HCEC 1CT (cell line): ENCODE results near the gene FGL2.
"Not testable (repeated sequence)": the region's sequence is repeated elsewhere in the genome, so short reads cannot be mapped to it uniquely, and the experiment has no call there.

Experiments
- DNase-seq: peaks from one replicate; pipeline ENCODE4 v3.0.0-alpha.2; 2017

FGL2 gene

DNA sequence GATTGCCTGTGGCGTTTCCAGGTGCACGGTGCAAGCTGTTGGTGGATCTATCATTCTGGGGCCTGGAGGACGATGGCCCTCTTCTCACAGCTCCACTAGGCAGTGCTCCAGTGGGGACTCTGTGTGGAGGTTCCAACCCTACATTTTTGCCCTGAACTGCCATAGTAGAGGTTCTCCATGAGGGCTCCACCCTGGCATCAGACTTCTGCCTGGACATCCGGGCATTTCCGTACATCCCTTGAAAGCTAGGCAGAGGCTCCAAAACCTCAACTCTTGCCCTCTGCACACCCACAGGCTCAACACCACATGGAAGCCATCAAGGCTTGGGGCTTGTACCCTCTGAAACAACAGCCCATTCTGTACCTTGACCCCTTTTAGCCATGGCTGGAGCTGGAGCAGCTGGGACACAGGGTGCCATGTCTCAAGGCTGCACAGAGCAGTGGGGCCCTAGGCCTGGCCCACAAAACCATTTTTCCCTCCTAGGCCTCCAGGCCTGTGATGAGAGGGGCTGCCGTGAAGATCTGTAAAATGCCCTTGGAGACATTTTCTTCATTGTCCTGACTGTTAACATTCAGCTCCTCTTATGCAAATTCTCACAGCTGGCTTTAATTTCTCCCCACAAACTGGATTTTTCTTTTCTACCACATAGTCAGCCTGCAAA, 10.0 kb upstream of the FGL2 start:
- DNase-seq = no peak

DNA sequence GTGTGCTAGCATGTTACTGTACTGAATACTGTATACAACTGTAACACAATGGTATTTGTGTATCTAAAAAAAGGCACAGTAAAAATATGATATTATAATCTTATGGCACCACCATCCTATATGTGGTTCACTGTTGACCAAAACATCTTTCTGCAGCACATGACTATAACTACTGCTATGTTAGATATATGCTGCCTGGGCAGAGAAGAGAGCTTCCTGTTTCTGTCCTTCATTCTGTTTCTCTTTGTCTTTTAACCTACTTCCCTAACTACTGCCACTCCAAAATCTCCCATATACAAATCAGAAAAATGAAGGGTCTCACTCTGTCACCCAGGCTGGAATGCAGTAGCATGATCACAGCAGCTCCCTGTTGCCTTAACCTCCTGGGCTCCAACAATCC, 8.8 kb upstream of the FGL2 start:
- no peak for DNase-seq

- no peak for DNase-seq
These were observed 6.1 kb upstream of the FGL2 start for GRCh38 chr7:77205706-77206105.

DNA sequence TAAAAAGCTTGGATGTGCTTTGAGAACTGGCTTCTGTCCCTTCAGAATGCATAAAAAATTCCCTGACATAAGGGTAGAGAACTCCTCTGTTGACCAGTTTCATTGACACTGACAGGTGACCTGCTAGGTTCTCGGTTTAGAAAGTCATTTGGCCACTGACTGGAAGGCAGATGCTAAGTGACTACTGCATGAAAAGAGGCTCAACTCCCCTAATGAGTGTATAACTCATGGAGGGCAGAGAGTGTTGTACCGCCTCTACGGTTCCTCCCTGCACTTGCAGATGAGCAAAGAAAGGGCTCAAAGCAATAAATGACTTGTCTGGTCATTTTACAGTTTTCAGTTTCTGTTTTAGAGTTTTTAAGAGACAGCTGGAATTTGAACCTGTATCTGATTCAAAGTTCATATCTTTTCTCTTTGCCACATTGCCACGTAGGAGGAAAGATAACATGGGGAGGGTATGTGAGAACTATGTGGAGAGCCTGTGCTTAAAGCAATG, 2.9 kb upstream of the FGL2 start:
- DNase-seq = no peak

DNA sequence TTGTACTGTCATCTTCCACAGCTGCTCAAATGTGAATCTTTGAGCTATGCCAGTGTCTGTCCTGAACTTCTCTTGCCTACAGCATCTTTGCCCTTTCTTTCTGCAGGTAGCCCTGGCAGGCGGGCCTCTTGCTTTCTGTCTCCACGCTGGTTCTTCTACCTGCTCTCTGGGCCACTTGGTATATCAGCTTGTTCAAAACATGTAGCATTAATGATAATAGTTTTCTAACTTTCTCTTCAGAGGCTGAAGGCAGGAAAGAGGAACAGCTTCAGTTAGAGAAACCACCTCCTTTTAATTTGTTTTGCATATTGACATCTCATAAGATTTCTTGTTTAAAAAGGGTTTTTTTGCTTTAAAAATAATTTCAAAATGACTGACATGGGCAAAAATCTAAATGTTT, 923 bp upstream of the FGL2 start:
- no peak for DNase-seq

DNA sequence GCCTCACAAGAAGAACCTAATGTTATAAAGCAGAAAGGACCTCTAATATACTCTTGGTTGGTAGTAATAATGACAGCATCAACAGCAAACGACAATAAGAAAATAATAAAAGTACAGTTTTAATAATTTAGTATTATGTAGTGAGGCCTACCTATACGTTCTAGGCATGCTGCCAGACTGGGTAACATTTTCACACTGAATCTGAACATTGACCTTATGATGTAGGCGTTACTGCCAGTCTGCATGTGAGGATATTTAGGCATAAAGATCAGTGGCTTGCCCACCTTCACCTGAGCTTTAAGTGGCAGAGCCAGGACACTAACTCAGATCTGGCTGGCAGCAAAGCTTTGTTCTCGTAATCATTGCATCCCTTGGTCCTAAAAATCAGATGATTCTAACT, 2.5 kb downstream of the FGL2 start:
- no peak for DNase-seq

GRCh38 chr7:77188731-77189437, 10.7 kb downstream of the FGL2 start:
- no peak for DNase-seq

DNA sequence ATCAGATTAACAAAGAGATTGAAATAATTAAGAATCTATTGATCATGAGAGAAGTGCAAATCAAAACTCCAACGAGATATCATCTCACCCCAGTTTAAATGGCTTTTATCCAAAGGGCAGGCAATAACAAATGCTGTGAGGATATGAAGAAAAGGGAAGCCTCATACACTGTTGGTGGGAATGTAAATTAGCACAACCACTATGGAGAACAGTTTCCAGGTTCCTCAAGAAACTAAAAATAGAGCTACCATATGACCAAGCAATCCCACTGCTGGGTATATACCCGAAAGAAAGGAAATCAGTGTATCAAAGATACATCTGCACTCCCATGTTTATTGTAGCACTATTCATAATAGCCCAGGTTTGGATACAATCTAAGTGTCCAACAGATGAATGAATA, 13.8 kb downstream of the FGL2 start:
- DNase-seq = no peak

GRCh38 chr7:77184990-77185389, 14.6 kb downstream of the FGL2 start:
- no peak for DNase-seq

DNA sequence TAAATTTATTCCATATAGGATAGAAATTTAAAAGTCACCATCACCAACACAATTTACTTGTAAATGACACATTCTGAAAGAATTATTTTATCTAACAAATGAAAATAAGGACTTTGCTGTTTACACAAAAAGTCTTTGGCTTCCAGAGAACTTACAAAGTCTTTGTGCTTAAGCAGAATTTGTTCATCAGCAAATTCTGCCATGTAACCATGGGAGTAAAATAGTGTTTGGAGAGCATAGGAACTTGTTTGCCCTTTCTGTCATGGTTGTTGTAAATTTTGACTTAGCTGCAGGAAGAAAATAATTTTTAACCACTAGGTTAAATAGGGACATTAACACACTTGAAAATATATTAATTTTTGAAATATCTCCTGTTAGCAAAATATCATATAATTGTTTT, 15.2 kb downstream of the FGL2 start:
- no peak for DNase-seq

DNA sequence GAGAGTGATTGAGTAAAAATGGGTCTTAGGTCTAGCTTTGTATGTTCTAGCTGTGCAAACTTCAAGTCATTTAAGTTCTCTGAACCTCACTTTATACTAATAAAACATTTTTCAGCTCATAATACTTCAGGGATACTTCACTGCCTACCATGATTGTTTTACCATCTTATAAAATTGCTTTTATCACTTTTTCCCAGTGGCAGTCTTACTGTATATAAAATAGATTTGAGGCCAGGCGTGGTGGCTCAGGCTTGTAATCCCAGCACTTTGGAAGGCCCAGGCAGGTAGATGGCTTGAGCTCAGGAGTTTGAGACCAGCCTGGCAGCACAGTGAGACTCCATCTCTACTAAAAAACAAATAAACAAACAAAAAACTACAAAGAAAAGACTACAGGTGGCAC, 17.4 kb downstream of the FGL2 start:
- no peak for DNase-seq

GRCh38 chr7:77181734-77182133, 17.9 kb downstream of the FGL2 start:
- DNase-seq = no peak

DNA sequence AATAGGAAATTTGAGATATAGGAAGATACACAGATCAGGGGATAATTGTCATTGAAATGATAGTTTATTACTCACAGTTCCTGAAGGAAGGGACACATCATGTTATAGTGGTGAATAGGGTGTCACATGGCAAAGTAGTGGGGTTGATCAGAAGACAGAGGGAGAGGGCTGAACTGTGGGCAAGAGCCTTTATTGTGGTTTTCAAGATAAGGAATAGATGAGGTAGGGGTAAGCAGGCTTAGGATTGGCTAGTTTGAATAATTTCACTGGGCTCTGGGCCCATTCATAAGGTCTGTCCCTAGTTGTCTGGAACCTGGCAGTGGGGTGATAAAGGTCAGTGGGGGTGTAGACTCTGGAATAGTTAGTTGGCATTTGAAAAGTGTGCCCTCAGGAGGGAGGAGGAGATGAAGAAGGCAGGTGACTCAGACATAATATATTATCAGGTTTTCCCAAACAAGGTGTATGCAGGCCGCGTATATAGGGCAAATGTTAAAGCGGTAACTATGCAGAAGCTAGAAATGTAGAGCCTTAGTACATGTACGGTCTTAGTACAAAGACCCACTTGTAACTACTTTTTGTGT, 18.5 kb downstream of the FGL2 start:
- DNase-seq = no peak

- DNase-seq = not testable (repeated sequence)
These were observed 21.6 kb downstream of the FGL2 start for GRCh38 chr7:77178024-77178423.

DNA sequence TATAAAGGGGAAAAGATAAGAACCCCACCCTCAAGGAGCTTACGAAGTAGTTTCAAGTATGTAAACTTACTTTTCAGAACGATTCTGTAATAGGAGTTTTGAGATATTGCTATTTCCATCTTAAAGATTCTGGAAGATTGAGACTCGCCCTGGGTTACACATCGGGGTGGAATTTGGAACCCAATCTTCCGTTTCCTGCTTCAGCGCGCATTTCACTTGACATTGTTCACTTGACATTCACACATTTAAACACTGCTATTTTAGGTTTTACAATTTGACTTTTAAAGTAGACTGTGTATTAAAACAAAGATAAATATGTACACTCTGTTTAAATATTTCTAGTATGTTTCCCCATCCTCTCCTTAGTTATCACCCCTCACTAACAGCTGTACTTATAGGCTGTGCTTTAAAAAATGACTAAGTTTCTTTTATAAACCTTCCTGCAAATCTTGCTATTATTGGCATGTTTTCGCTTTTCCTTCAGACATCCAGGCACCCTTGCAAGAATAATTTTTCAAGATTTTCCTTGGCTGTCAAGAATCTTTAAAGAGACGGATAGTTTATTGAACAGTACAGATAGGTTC, 22.2 kb downstream of the FGL2 start:
- DNase-seq = not testable (repeated sequence)

GRCh38 chr7:77175274-77175800, 24.3 kb downstream of the FGL2 start:
- DNase-seq = not testable (repeated sequence)

- not testable (repeated sequence) for DNase-seq
These were observed 25.2 kb downstream of the FGL2 start for GRCh38 chr7:77174418-77174817.

DNA sequence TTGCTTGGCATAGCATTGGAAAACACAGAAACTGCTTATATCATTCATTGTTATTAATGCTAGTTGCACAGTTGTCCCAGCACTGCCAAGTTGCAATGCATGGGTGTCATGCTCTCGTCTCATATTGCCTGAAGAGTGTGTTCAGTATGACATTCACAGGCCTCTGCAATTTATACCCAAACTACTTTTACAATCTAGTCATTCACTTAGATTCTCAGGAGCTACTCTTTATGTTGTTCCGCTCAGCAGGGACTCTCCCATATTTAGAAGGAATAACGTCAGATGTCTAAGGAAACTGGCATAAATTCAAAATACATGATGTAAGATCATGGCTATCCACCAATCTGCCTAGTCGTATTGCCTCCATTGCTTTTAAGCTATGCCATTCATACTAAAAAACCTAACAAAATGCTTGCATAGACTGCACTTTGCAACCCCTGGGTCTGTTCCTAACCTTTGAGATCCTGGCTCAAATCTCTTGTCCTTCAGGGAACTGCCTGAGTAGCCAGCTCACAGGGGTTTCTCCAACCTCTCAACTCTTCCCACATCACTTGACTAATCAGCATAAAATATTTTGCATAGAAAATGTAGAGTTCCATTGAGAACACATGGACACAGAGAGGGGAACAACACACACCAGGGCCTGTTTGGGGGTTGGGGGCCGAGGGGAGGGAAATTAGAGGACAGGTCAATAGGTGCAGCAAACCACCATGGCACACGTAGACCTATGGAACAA, 27.0 kb downstream of the FGL2 start:
- DNase-seq = not testable (repeated sequence)

GRCh38 chr7:77171073-77171472, 28.5 kb downstream of the FGL2 start:
- DNase-seq = not testable (repeated sequence)

GRCh38 chr7:77157446-77157845, 42.2 kb downstream of the FGL2 start:
- DNase-seq = no peak

- not testable (repeated sequence) for DNase-seq
These were observed 42.6 kb downstream of the FGL2 start for GRCh38 chr7:77157034-77157433.

- DNase-seq = not testable (repeated sequence)
These were observed 43.8 kb downstream of the FGL2 start for GRCh38 chr7:77155601-77156377.
